ENCODE results near the gene IRF2BPL. TPM values are rescaled to one million over a fixed set of nuclear protein-coding genes. Genes with fewer than 3 reads are reported as not detected.
"Not testable (repeated sequence)": the region's sequence is repeated elsewhere in the genome, so short reads cannot be mapped to it uniquely, and the experiment has no call there.

The IRF2BPL gene
- total RNA-seq, 1 donor from 2014 or later: 23.3 TPM

DNA sequence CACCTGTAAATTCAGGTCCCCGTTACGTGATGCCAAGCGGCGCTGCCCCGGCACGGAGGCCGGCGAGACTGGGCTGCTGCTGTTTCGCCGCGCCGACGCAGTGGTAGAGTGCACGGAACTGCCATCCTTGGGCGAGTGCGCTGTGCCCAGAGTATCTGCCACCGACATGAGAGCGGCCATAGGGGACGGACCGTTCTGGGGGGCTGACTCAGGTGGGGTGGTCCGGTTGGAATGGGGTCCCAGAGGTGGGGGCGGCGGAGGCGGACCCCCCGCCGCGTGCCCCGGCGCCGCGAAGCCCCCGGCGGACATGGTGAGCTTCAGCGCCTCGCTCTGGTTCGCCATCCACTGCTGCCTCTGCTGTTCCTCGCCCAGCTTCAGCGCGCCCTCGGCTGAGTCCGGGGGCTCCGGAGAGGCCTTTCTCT lies 2.8 kb downstream of the IRF2BPL start:
- peaks cover 37% of the 10 kb centered on the region for H3K4me1 Mint-ChIP-seq (ENCODE audit: low read depth, unreplicated experiment)
- peaks cover 20% of the 10 kb centered on the region for H3K9me3 Mint-ChIP-seq (ENCODE audit: unreplicated experiment)

GRCh38 chr14:77024171-77024691 lies 4.3 kb downstream of the IRF2BPL start:
- TF ChIP-seq, protein P1, sequence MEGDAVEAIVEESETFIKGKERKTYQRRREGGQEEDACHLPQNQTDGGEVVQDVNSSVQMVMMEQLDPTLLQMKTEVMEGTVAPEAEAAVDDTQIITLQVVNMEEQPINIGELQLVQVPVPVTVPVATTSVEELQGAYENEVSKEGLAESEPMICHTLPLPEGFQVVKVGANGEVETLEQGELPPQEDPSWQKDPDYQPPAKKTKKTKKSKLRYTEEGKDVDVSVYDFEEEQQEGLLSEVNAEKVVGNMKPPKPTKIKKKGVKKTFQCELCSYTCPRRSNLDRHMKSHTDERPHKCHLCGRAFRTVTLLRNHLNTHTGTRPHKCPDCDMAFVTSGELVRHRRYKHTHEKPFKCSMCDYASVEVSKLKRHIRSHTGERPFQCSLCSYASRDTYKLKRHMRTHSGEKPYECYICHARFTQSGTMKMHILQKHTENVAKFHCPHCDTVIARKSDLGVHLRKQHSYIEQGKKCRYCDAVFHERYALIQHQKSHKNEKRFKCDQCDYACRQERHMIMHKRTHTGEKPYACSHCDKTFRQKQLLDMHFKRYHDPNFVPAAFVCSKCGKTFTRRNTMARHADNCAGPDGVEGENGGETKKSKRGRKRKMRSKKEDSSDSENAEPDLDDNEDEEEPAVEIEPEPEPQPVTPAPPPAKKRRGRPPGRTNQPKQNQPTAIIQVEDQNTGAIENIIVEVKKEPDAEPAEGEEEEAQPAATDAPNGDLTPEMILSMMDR (IDR thresholded peaks at IDR 0.05; ENCODE audit: partially characterized antibody, unreplicated experiment): no peak

More for the DNA sequence above, 2.8 kb downstream of the IRF2BPL start:
- Mint-ChIP-seq H3K27me3 (ENCODE audit: unreplicated experiment) (peaks cover 15% of the 10 kb centered on the region), H3K27ac (ENCODE audit: unreplicated experiment) (peak overlapping the region; percentile 55), H3K36me3 (ENCODE audit: unreplicated experiment) (no peaks in the 10 kb centered on the region), H3K4me3 (ENCODE audit: unreplicated experiment) (peak overlapping the region; percentile 84)
- DNase-seq: peak; percentile 46
- TF ChIP-seq, protein P1 (IDR thresholded peaks at IDR 0.05; ENCODE audit: partially characterized antibody, unreplicated experiment): no peak

GRCh38 chr14:77023001-77023996 lies 5.2 kb downstream of the IRF2BPL start:
- Mint-ChIP-seq H3K27me3 (ENCODE audit: unreplicated experiment) (peaks cover 8% of the 10 kb centered on the region), H3K4me1 (ENCODE audit: low read depth, unreplicated experiment) (peaks cover 25% of the 10 kb centered on the region), H3K27ac (ENCODE audit: unreplicated experiment) (peak overlapping the region; percentile 86), H3K9me3 (ENCODE audit: unreplicated experiment) (peaks cover 10% of the 10 kb centered on the region), H3K4me3 (ENCODE audit: unreplicated experiment) (peak overlapping the region; percentile 55), H3K36me3 (ENCODE audit: unreplicated experiment) (no peaks in the 10 kb centered on the region)
- TF ChIP-seq, protein P1 (IDR thresholded peaks at IDR 0.05; ENCODE audit: partially characterized antibody, unreplicated experiment): no peak
- no peak for DNase-seq

More at GRCh38 chr14:77024171-77024691, 4.3 kb downstream of the IRF2BPL start:
- Mint-ChIP-seq H3K27ac (ENCODE audit: unreplicated experiment) (peak overlapping the region; percentile 69), H3K9me3 (ENCODE audit: unreplicated experiment) (peaks cover 16% of the 10 kb centered on the region), H3K4me1 (ENCODE audit: low read depth, unreplicated experiment) (peaks cover 30% of the 10 kb centered on the region), H3K36me3 (ENCODE audit: unreplicated experiment) (no peaks in the 10 kb centered on the region), H3K4me3 (ENCODE audit: unreplicated experiment) (peak overlapping the region; percentile 81), H3K27me3 (ENCODE audit: unreplicated experiment) (peaks cover 15% of the 10 kb centered on the region)
- peak; percentile 65 for DNase-seq

DNA sequence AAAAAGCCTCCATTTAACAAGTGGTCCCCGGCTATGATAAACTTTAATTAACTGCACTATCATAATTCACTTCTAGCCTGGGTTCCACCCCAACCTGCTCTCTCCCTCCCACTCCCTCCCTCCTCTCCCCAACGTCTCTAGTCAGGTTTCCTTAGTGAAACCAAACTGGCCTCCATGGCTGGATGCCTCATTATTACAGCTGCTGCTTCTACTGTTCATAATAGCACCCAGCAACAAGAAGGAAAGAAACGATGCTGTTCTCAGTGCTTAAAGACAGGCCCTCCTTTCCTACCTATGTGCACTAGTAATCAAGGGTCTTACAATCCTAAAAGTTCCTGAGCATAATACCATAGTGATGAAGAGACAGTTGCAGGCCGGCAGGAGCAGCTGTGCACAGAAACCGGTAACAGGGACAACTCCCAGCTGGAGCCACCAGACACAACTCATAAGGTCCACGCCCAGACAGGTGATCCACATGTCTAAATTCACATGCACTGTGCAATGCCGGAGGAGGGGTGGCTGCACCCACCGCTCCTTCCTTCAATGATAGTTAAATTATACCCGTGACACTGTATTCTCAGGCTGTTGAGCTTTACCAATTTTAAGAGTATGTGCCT lies 6.2 kb downstream of the IRF2BPL start:
- no peaks in the 10 kb centered on the region for H3K36me3 Mint-ChIP-seq (ENCODE audit: unreplicated experiment)
- H3K4me1 Mint-ChIP-seq (ENCODE audit: low read depth, unreplicated experiment): peaks cover 25% of the 10 kb centered on the region
- peak overlapping the region; percentile 59 for H3K27ac Mint-ChIP-seq (ENCODE audit: unreplicated experiment)
- no peak for DNase-seq
- peaks cover 8% of the 10 kb centered on the region for H3K27me3 Mint-ChIP-seq (ENCODE audit: unreplicated experiment)
- TF ChIP-seq, protein P1 (IDR thresholded peaks at IDR 0.05; ENCODE audit: partially characterized antibody, unreplicated experiment): no peak
- peaks cover 10% of the 10 kb centered on the region for H3K9me3 Mint-ChIP-seq (ENCODE audit: unreplicated experiment)
- H3K4me3 Mint-ChIP-seq (ENCODE audit: unreplicated experiment): peak overlapping the region; percentile 55

GRCh38 chr14:77021424-77021823 lies 7.1 kb downstream of the IRF2BPL start:
- peaks cover 25% of the 10 kb centered on the region for H3K4me1 Mint-ChIP-seq (ENCODE audit: low read depth, unreplicated experiment)
- H3K27me3 Mint-ChIP-seq (ENCODE audit: unreplicated experiment); H3K36me3 Mint-ChIP-seq (ENCODE audit: unreplicated experiment); DNase-seq; H3K4me3 Mint-ChIP-seq (ENCODE audit: unreplicated experiment); H3K27ac Mint-ChIP-seq (ENCODE audit: unreplicated experiment): not testable (repeated sequence)
- H3K9me3 Mint-ChIP-seq (ENCODE audit: unreplicated experiment): peaks cover 10% of the 10 kb centered on the region
